NCI-H345 treated with DMSO at 0.1 percent for 48 hours (cell line): Measurements from ENCODE around the gene GAB1.
"Not testable (repeated sequence)": the region's sequence is repeated elsewhere in the genome, so short reads cannot be mapped to it uniquely, and the experiment has no call there.

Experiments
- DNase-seq: peaks from one replicate; lab custom pipeline; 2025; ENCODE audit not compliant: unreplicated experiment; lab: John Stamatoyannopoulos, UW

GAB1 gene

GRCh38 chr4:143337600-143338287 lies 1.1 kb downstream of the GAB1 start:
- no peak for DNase-seq

GRCh38 chr4:143338313-143338712 lies 1.6 kb downstream of the GAB1 start:
- no peak for DNase-seq

- no peak for DNase-seq
These were observed 2.8 kb downstream of the GAB1 start for GRCh38 chr4:143339497-143339896.

- peak; percentile 7 for DNase-seq
These were observed 4.6 kb downstream of the GAB1 start for GRCh38 chr4:143341186-143341755.

- no peak for DNase-seq
These were observed 6.7 kb downstream of the GAB1 start for GRCh38 chr4:143343276-143343831.

- no peak for DNase-seq
These were observed 7.4 kb downstream of the GAB1 start for GRCh38 chr4:143344041-143344440.

GRCh38 chr4:143344774-143345173 lies 8.1 kb downstream of the GAB1 start:
- no peak for DNase-seq

- DNase-seq: no peak
These were observed 8.7 kb downstream of the GAB1 start for GRCh38 chr4:143345356-143345755.

- no peak for DNase-seq
These were observed 9.5 kb downstream of the GAB1 start for GRCh38 chr4:143346206-143346605.

- no peak for DNase-seq
These were observed 10.9 kb downstream of the GAB1 start for GRCh38 chr4:143347484-143348111.

GRCh38 chr4:143348233-143349077 lies 11.8 kb downstream of the GAB1 start:
- no peak for DNase-seq

GRCh38 chr4:143349858-143350527 lies 13.3 kb downstream of the GAB1 start:
- not testable (repeated sequence) for DNase-seq

- DNase-seq: no peak
These were observed 14.5 kb downstream of the GAB1 start for GRCh38 chr4:143351149-143351691.

- DNase-seq: peak; percentile 27
These were observed 15.2 kb downstream of the GAB1 start for GRCh38 chr4:143351774-143352451.

- DNase-seq: no peak
These were observed 16.0 kb downstream of the GAB1 start for GRCh38 chr4:143352720-143353119.

GRCh38 chr4:143353797-143354196 lies 17.1 kb downstream of the GAB1 start:
- no peak for DNase-seq

GRCh38 chr4:143354990-143355389 lies 18.3 kb downstream of the GAB1 start:
- no peak for DNase-seq

GRCh38 chr4:143355540-143356217 lies 19.0 kb downstream of the GAB1 start:
- DNase-seq: no peak

GRCh38 chr4:143356493-143356892 lies 19.8 kb downstream of the GAB1 start:
- DNase-seq: no peak
